K562 (cell line): ENCODE data around the gene CRTAP. TPM values are rescaled to one million over a fixed set of nuclear protein-coding genes. Genes with fewer than 3 reads are reported as not detected.

Experiments used
- ESRRA ChIP-seq: fragments of 450-650 bp; IDR thresholded peaks from 2 replicates; pipeline ENCODE4 v1.6.1; 2014; ENCODE audit warnings: low read depth, mild to moderate bottlenecking, moderate library complexity, borderline replicate concordance
- FOXM1 ChIP-seq, 2 experiments: fragments of 450-650 bp in 1 of 2; sonication (generic) in 1 of 2; formaldehyde crosslinking in 1 of 2; IDR thresholded peaks; 2 replicates each; pipeline versions ENCODE4 v1.6.1 to v1.9.0; 2017 to 2022; ENCODE audit warnings: low read depth in 2 of 2, mild to moderate bottlenecking in 2 of 2, missing genetic modification reagents in 1 of 2, moderate library complexity in 1 of 2
- KLF16 ChIP-seq: IDR thresholded peaks from 2 replicates; pipeline ENCODE4 v1.6.1; 2016; ENCODE audit warnings: antibody characterized with exemption
- MITF ChIP-seq: IDR thresholded peaks from 2 replicates; pipeline ENCODE4 v1.6.1; 2014; ENCODE audit warnings: antibody characterized with exemption
- MNT ChIP-seq, 2 experiments: fragments of 450-650 bp; conservative IDR thresholded peaks; 2 replicates each; pipeline ENCODE4 v1.6.1; 2017; ENCODE audit warnings: mild to moderate bottlenecking in 2 of 2, moderate library complexity in 2 of 2
- MXI1 ChIP-seq: IDR thresholded peaks from 2 replicates; pipeline ENCODE4 v1.6.1; 2011; ENCODE audit warnings: low read depth, mild to moderate bottlenecking, improper control_type of control experiment, low read length
- MYNN ChIP-seq, 2 experiments: sonication (generic); formaldehyde crosslinking in 1 of 2; IDR thresholded peaks; 2 replicates each; pipeline versions ENCODE4 v1.5.0 to v1.6.1; 2016 to 2020; ENCODE audit warnings: antibody characterized with exemption in 1 of 2, missing genetic modification reagents in 1 of 2
- RCOR1 ChIP-seq, 2 experiments: IDR thresholded peaks; 2 replicates each; pipeline ENCODE4 v1.6.1; 2012; ENCODE audit warnings: low read depth in 2 of 2, low read length in 2 of 2, borderline replicate concordance in 1 of 2, improper control_type of control experiment in 1 of 2
- RHOXF2B ChIP-seq: fragments of 250-450 bp; sonication (Bioruptor Pico); conservative IDR thresholded peaks from 2 replicates; pipeline ENCODE4 v1.5.1; 2021
- SMAD3 ChIP-seq: fragments of 450-650 bp; formaldehyde crosslinking; conservative IDR thresholded peaks from 2 replicates; pipeline ENCODE4 v1.4.0; 2020; ENCODE audit warnings: mild to moderate bottlenecking
- SNIP1 ChIP-seq: fragments of 450-650 bp; IDR thresholded peaks from 2 replicates; pipeline ENCODE4 v1.7.1; 2017; ENCODE audit warnings: low read depth, mild to moderate bottlenecking
- STAG1 ChIP-seq: sonication (generic); formaldehyde crosslinking; IDR thresholded peaks from 2 replicates; pipeline ENCODE4 v1.5.0; 2020; ENCODE audit warnings: missing genetic modification reagents, borderline replicate concordance
- TBL1XR1 ChIP-seq, 2 experiments: IDR thresholded peaks; 2 replicates each; pipeline ENCODE4 v1.6.1; 2012; ENCODE audit warnings: improper control_type of control experiment in 2 of 2, low read length in 2 of 2, mild to moderate bottlenecking in 1 of 2
- ZBED1 ChIP-seq: IDR thresholded peaks from 2 replicates; pipeline ENCODE4 v1.6.1; 2014
- ZNF263 ChIP-seq: sonication (generic); formaldehyde crosslinking; IDR thresholded peaks from 2 replicates; pipeline ENCODE4 v1.8.0; 2022; ENCODE audit warnings: mild to moderate bottlenecking, missing genetic modification reagents, borderline replicate concordance
- ZZZ3 ChIP-seq: fragments of 450-650 bp; IDR thresholded peaks from 2 replicates; pipeline ENCODE4 v1.6.1; 2016; ENCODE audit warnings: antibody characterized with exemption, mild to moderate bottlenecking, moderate library complexity
- polyA plus RNA-seq, 8 experiments: library from polyadenylated mRNA; depleted of rRNA in 4 of 8; stranded (reverse) in 5 of 8; unstranded in 3 of 8; fragments of >200 nt; fragmentation: Nextera tagmentation in 2 of 8; fragmentation: Illumina TruSeq in 1 of 8; extraction: Ambion mirVana in 2 of 8; extraction: Trizol in 1 of 8; gene quantifications; 2 replicates each; pipeline versions ENCODE4 v1.2.1 to v1.2.3, GENCODE V29; 2011 to 2014; ENCODE audit warnings: inconsistent platforms in 1 of 8, missing spikeins in 1 of 8
- total RNA-seq, 7 experiments: library from RNA; depleted of rRNA in 6 of 7; stranded (reverse); fragments of >200 nt in 6 of 7; fragmentation: Illumina TruSeq in 2 of 7; extraction: Trizol in 2 of 7; gene quantifications; 2 replicates each; pipeline versions ENCODE4 v1.2.1 to v1.2.3, GENCODE V29; 2011 to 2021; ENCODE audit warnings: low replicate concordance in 1 of 7
- TF ChIP-seq, protein P1 (sequence below): fragments of 250-450 bp; sonication (Bioruptor Pico); IDR thresholded peaks from 2 replicates; pipeline ENCODE4 v1.8.0; 2022; ENCODE audit warnings: inconsistent platforms
- TF ChIP-seq, protein P2 (sequence below): fragments of 450-650 bp; formaldehyde crosslinking; IDR thresholded peaks from 2 replicates; pipeline ENCODE4 v1.4.0; 2020; ENCODE audit warnings: mild to moderate bottlenecking, moderate library complexity
- TF ChIP-seq, protein P3 (sequence below): fragments of 450-650 bp; conservative IDR thresholded peaks from 2 replicates; pipeline ENCODE4 v1.6.1; 2016; ENCODE audit warnings: missing genetic modification characterization, low read depth, mild to moderate bottlenecking, missing compliant biosample characterization, moderate library complexity

CRTAP gene
- total and polyA plus RNA-seq, 9 of the 15 experiments (the other 6 are each of a cell fraction or from before 2014, with no cell fraction given): 10.0 to 121 (median 53.0) TPM

- TF ChIP-seq ESRRA: 0 out of 2 replicates have a peak, but pooled peaks have one; percentile 16
- no peak for TF ChIP-seq MXI1
- TF ChIP-seq, protein P1, sequence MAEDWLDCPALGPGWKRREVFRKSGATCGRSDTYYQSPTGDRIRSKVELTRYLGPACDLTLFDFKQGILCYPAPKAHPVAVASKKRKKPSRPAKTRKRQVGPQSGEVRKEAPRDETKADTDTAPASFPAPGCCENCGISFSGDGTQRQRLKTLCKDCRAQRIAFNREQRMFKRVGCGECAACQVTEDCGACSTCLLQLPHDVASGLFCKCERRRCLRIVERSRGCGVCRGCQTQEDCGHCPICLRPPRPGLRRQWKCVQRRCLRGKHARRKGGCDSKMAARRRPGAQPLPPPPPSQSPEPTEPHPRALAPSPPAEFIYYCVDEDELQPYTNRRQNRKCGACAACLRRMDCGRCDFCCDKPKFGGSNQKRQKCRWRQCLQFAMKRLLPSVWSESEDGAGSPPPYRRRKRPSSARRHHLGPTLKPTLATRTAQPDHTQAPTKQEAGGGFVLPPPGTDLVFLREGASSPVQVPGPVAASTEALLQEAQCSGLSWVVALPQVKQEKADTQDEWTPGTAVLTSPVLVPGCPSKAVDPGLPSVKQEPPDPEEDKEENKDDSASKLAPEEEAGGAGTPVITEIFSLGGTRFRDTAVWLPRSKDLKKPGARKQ: no peak
- TF ChIP-seq FOXM1 (IDR thresholded peaks at IDR 0.05; ENCODE audit: low read depth): peak; percentile 40; the same call in 1 of the 2 replicates
- no peak for TF ChIP-seq FOXM1 (CRISPR knock-in tag; IDR thresholded peaks at IDR 0.05; ENCODE audit: low read depth)
- no peak for TF ChIP-seq MITF
- TF ChIP-seq STAG1 (CRISPR knock-in tag): peak; percentile 13; the same call in 1 of the 2 replicates
- TF ChIP-seq, protein P2, sequence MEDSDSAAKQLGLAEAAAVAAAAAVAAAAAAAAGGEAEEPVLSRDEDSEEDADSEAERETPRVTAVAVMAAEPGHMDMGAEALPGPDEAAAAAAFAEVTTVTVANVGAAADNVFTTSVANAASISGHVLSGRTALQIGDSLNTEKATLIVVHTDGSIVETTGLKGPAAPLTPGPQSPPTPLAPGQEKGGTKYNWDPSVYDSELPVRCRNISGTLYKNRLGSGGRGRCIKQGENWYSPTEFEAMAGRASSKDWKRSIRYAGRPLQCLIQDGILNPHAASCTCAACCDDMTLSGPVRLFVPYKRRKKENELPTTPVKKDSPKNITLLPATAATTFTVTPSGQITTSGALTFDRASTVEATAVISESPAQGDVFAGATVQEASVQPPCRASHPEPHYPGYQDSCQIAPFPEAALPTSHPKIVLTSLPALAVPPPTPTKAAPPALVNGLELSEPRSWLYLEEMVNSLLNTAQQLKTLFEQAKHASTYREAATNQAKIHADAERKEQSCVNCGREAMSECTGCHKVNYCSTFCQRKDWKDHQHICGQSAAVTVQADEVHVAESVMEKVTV (CRISPR knock-in tag): peak; percentile 69
- TF ChIP-seq SNIP1: no peak
- TF ChIP-seq ZBED1: no peak
- 0 out of 2 replicates have a peak, but pooled peaks have one; percentile 64 for TF ChIP-seq MYNN (IDR thresholded peaks at IDR 0.05)
- no peak for TF ChIP-seq MYNN (CRISPR knock-in tag; IDR thresholded peaks at IDR 0.05)
- peak; percentile 44 to 62; a peak in 1 of 4 replicates for TF ChIP-seq TBL1XR1 (IDR thresholded peaks at IDR 0.05; ENCODE audit: low read length in 2 of 2)
- 0 out of 4 replicates have a peak, but pooled peaks of 1 of the 2 experiments have one; percentile 22 for TF ChIP-seq MNT (conservative IDR thresholded peaks at IDR 0.05)
- TF ChIP-seq KLF16: peak; percentile 47; the same call in 1 of the 2 replicates
- TF ChIP-seq, protein P3, sequence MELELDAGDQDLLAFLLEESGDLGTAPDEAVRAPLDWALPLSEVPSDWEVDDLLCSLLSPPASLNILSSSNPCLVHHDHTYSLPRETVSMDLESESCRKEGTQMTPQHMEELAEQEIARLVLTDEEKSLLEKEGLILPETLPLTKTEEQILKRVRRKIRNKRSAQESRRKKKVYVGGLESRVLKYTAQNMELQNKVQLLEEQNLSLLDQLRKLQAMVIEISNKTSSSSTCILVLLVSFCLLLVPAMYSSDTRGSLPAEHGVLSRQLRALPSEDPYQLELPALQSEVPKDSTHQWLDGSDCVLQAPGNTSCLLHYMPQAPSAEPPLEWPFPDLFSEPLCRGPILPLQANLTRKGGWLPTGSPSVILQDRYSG: no peak
- 0 out of 2 replicates have a peak, but pooled peaks have one; percentile 16 for TF ChIP-seq SMAD3
- no peak for TF ChIP-seq RHOXF2B (CRISPR knock-in tag)
- no peak for TF ChIP-seq ZZZ3
- peak in 1 of 2 experiments; percentile 60; a peak in 1 of 4 replicates for TF ChIP-seq RCOR1 (IDR thresholded peaks at IDR 0.05; ENCODE audit: borderline replicate concordance in 1 of 2, low read depth in 2 of 2, low read length in 2 of 2)
- TF ChIP-seq ZNF263 (CRISPR knock-in tag): no peak
Measured at GRCh38 chr3:33074217-33075067, 39.4 kb upstream of the CRTAP start (continued).
